ENCODE data around the gene ARHGAP35.

Gene ARHGAP35

GRCh38 chr19:46904114-46905060 lies 43.6 kb downstream of the ARHGAP35 start:
- DNase-seq (ENCODE audit: low read depth), result no peak

- no peak for DNase-seq (ENCODE audit: low read depth)
Measured at GRCh38 chr19:46906221-46906620, 45.4 kb downstream of the ARHGAP35 start.

- DNase-seq (ENCODE audit: low read depth), result no peak
Measured at GRCh38 chr19:46907880-46908279, 47.1 kb downstream of the ARHGAP35 start.

GRCh38 chr19:46909356-46909755 lies 48.6 kb downstream of the ARHGAP35 start:
- no peak for DNase-seq (ENCODE audit: low read depth)
